GM12878 (cell line): Measurements from ENCODE around the gene SASH1. TPM values are rescaled to one million over a fixed set of nuclear protein-coding genes. Genes with fewer than 3 reads are reported as not detected.
A peak's percentile ranks its signal among the peaks of the same experiment; 100 is the strongest.

ENCODE experiments used
- ATAC-seq: fragments of 200-7000 bp; cut with Tn5 transposase; 3 replicates; pipeline ENCODE4 v1.9.1; 2020; ENCODE audit warnings: mild to moderate bottlenecking, moderate library complexity
- Bru-seq: library from RNA; stranded (reverse); fragments of 400-500 nt; gene quantifications from one replicate; lab custom pipeline; 2021; lab: Mats Ljungman, UMichigan
- BruChase-seq, 2 experiments: library from RNA; stranded (reverse); fragments of 400-500 nt; gene quantifications; one replicate each; lab custom pipeline; 2021; lab: Mats Ljungman, UMichigan
- BruUV-seq: library from RNA; stranded (reverse); fragments of 400-500 nt; replicated peaks from 2 replicates; lab custom pipeline; 2021; lab: Mats Ljungman, UMichigan
- CTCF ChIA-PET: fragments of 300-600 bp; sonication (Branson Sonifier 250); formaldehyde crosslinking; extraction: SDS; loops from one replicate; lab custom pipeline; 2021; ENCODE audit warnings: inconsistent platforms; lab: Yijun Ruan, JAX
- POLR2A ChIA-PET: fragments of 350-600 bp; formaldehyde crosslinking; extraction: SDS; loops from one replicate; lab custom pipeline; 2021; ENCODE audit warnings: inconsistent platforms; lab: Charles Lee
- RAD21 ChIA-PET: fragments of 300-600 bp; sonication (Branson Sonifier 250); formaldehyde crosslinking; loops from one replicate; lab custom pipeline; 2023; ENCODE audit warnings: antibody characterized with exemption; ENCODE audit not compliant: unreplicated experiment; lab: Charles Lee
- SMC1A ChIA-PET: fragments of 300-600 bp; sonication (Branson Sonifier 250); formaldehyde crosslinking; loops from one replicate; lab custom pipeline; 2023; ENCODE audit not compliant: unreplicated experiment, uncharacterized antibody; lab: Charles Lee
- DNase-seq: peaks from one replicate; pipeline ENCODE4 v3.0.0-alpha.2; 2011; ENCODE audit warnings: low read depth, low spot score
- FAIRE-seq: peaks from 3 replicates; lab custom pipeline; 2011; peaks lifted over from hg19 to GRCh38; lab: Jason Lieb, UNC
- H2AFZ ChIP-seq: 2 replicates; pipeline ENCODE4 v1.6.0; 2011; ENCODE audit warnings: low read depth, low read length, control low read depth; ENCODE audit not compliant: control insufficient read depth
- H3K27ac ChIP-seq: 2 replicates; pipeline ENCODE4 v1.5.1; 2011; ENCODE audit warnings: control low read depth; ENCODE audit not compliant: control insufficient read depth, insufficient read depth
- H3K27me3 ChIP-seq, 2 experiments: replicated peaks in 1 of 2; 2 replicates each; pipeline versions ENCODE4 v1.6.0 to v1.6.1; 2011; ENCODE audit warnings: low read length in 1 of 2; ENCODE audit not compliant: control insufficient read depth in 2 of 2, insufficient read depth in 2 of 2
- H3K36me3 ChIP-seq, 2 experiments: 2 replicates each; pipeline ENCODE4 v1.5.1; 2011; ENCODE audit warnings: low read length in 1 of 2; ENCODE audit not compliant: control insufficient read depth in 2 of 2, insufficient read depth in 2 of 2
- H3K4me1 ChIP-seq: 2 replicates; pipeline ENCODE4 v1.6.1; 2011; ENCODE audit warnings: mild to moderate bottlenecking, low read length, moderate library complexity, mixed read lengths; ENCODE audit not compliant: control insufficient read depth, insufficient read depth
- H3K4me2 ChIP-seq: 2 replicates; pipeline ENCODE4 v1.6.0; 2011; ENCODE audit warnings: control low read depth; ENCODE audit not compliant: control insufficient read depth, insufficient read depth
- H3K4me3 ChIP-seq: fragments of 200-600 bp; sonication (generic); 2 replicates; pipeline ENCODE4 v1.5.1; 2016
- H3K79me2 ChIP-seq: 2 replicates; pipeline ENCODE4 v1.6.0; 2011; ENCODE audit warnings: low read length; ENCODE audit not compliant: control insufficient read depth, insufficient read depth
- H3K9ac ChIP-seq: 2 replicates; pipeline ENCODE4 v1.8.0; 2011; ENCODE audit warnings: low read length, control low read depth, mixed read lengths; ENCODE audit not compliant: control insufficient read depth, insufficient read depth
- H3K9me3 ChIP-seq: replicated peaks from 3 replicates; pipeline ENCODE4 v1.5.1; 2011; ENCODE audit warnings: mild to moderate bottlenecking, low read length; ENCODE audit not compliant: control insufficient read depth, insufficient read depth
- H4K20me1 ChIP-seq: 2 replicates; pipeline ENCODE4 v1.6.0; 2011; ENCODE audit not compliant: control insufficient read depth, insufficient read depth
- ASH2L ChIP-seq: fragments of 300-600, 200-600 bp; sonication (generic); IDR thresholded peaks from 2 replicates; pipeline ENCODE4 v1.6.1; 2017; ENCODE audit warnings: low read depth, mild to moderate bottlenecking, borderline replicate concordance
- ATF7 ChIP-seq: fragments of 450-650 bp; IDR thresholded peaks from 2 replicates; pipeline ENCODE4 v1.6.1; 2016; ENCODE audit warnings: low read depth, mild to moderate bottlenecking
- BHLHE40 ChIP-seq, 2 experiments: fragments of 450-650 bp in 1 of 2; IDR thresholded peaks; 2 replicates each; pipeline ENCODE4 v1.6.1; 2011 to 2017; ENCODE audit warnings: low read depth in 2 of 2, borderline replicate concordance in 1 of 2, improper control_type of control experiment in 1 of 2, low read length in 1 of 2, mild to moderate bottlenecking in 1 of 2
- CBFB ChIP-seq: IDR thresholded peaks from 2 replicates; pipeline ENCODE4 v1.6.1; 2016; ENCODE audit warnings: antibody characterized with exemption, low read depth
- CHD1 ChIP-seq: IDR thresholded peaks from 2 replicates; pipeline ENCODE4 v1.6.1; 2012; ENCODE audit warnings: low read depth, low read length, improper control_type of control experiment
- CREM ChIP-seq: IDR thresholded peaks from 2 replicates; pipeline ENCODE4 v1.6.1; 2014; ENCODE audit warnings: antibody characterized with exemption, low read depth
- DPF2 ChIP-seq: fragments of 450-650 bp; IDR thresholded peaks from 2 replicates; pipeline ENCODE4 v1.6.1; 2017; ENCODE audit warnings: mild to moderate bottlenecking
- ESRRA ChIP-seq: IDR thresholded peaks from 2 replicates; pipeline ENCODE4 v1.6.1; 2012; ENCODE audit warnings: mild to moderate bottlenecking, low read length, improper control_type of control experiment
- EZH2 ChIP-seq: IDR thresholded peaks from 2 replicates; pipeline ENCODE4 v1.6.1; 2012; ENCODE audit warnings: low read depth, mild to moderate bottlenecking, control low read depth, inconsistent platforms, low read length, borderline replicate concordance; ENCODE audit not compliant: control insufficient read depth
- GABPA ChIP-seq: IDR thresholded peaks from 2 replicates; pipeline ENCODE4 v1.6.1; 2014; ENCODE audit warnings: antibody characterized with exemption, low read depth, mild to moderate bottlenecking, inconsistent platforms
- HDAC2 ChIP-seq: fragments of 200-600 bp; sonication (generic); IDR thresholded peaks from 2 replicates; pipeline ENCODE4 v1.6.1; 2017
- IRF4 ChIP-seq: IDR thresholded peaks from 2 replicates; pipeline ENCODE4 v1.6.1; 2011; ENCODE audit warnings: low read depth, low read length
- JUNB ChIP-seq: IDR thresholded peaks from 2 replicates; pipeline ENCODE4 v1.6.1; 2016; ENCODE audit warnings: antibody characterized with exemption, mild to moderate bottlenecking
- JUND ChIP-seq: IDR thresholded peaks from 2 replicates; pipeline ENCODE4 v1.6.1; 2012; ENCODE audit warnings: low read depth, mild to moderate bottlenecking, low read length, improper control_type of control experiment, moderate library complexity
- TARDBP ChIP-seq: IDR thresholded peaks from 2 replicates; pipeline ENCODE4 v1.6.1; 2016; ENCODE audit warnings: borderline replicate concordance
- YY1 ChIP-seq: IDR thresholded peaks from 2 replicates; pipeline ENCODE4 v1.6.1; 2011; ENCODE audit warnings: low read depth, mild to moderate bottlenecking, low read length
- WGBS: methylation state at CpG from one replicate; pipeline ENCODE4 v1.1.6; 2016; ENCODE audit warnings: low lambda C conversion rate; ENCODE audit not compliant: insufficient replicate concordance, insufficient coverage; ENCODE audit errors: missing lambda C conversion rate; 5-methylcytosine and 5-hydroxymethylcytosine counted together
- in situ Hi-C: fragments of 300-500 bp; cut with MboI; formaldehyde crosslinking; loops from 9 replicates; pipeline ENCODE4 v1.14.3; 2018; ENCODE audit warnings: mixed read lengths
- intact Hi-C: fragments of 100-400 bp; cut with micrococcal nuclease; formaldehyde crosslinking; loops from one replicate; pipeline ENCODE4 v1.14.2; 2022; ENCODE audit not compliant: unreplicated experiment
- long read RNA-seq, 2 experiments: library from polyadenylated mRNA; unstranded; transcript quantifications; one replicate each; pipeline ENCODE4 v2.0.0, GENCODE V29; 2019 to 2020
- polyA minus RNA-seq, 3 experiments: library from RNA; depleted of rRNA, polyadenylated mRNA; stranded (reverse); fragments of >200 nt; gene quantifications; 2 replicates each; pipeline ENCODE4 v1.2.3, GENCODE V29; 2011
- polyA plus RNA-seq, 11 experiments: library from polyadenylated mRNA; depleted of rRNA in 4 of 11; unstranded in 6 of 11; stranded (reverse) in 5 of 11; fragments of >200 nt; fragmentation: Nextera tagmentation in 4 of 11; fragmentation: Illumina TruSeq in 1 of 11; extraction: Ambion mirVana in 4 of 11; extraction: Trizol in 1 of 11; gene quantifications; 1 replicate in 1 of 11; 2 replicates in 10 of 11; pipeline versions ENCODE4 v1.2.1 to v1.2.3, GENCODE V29; 2011 to 2016; ENCODE audit warnings: inconsistent platforms in 2 of 11, missing spikeins in 2 of 11, low read depth in 1 of 11
- total RNA-seq, 4 experiments: library from RNA; depleted of rRNA in 3 of 4; stranded (reverse); fragments of >200 nt in 3 of 4; fragmentation: Illumina TruSeq in 1 of 4; extraction: Trizol in 1 of 4; gene quantifications; 2 replicates each; pipeline versions ENCODE4 v1.2.1 to v1.2.3, GENCODE V29; 2013 to 2021
- TF ChIP-seq, protein P1 (sequence below): fragments of 450-650 bp; IDR thresholded peaks from 2 replicates; pipeline ENCODE4 v1.6.1; 2017; ENCODE audit warnings: low read depth, mild to moderate bottlenecking, moderate library complexity
- TF ChIP-seq, protein P2 (sequence below): fragments of 450-650 bp; IDR thresholded peaks from 2 replicates; pipeline ENCODE4 v1.6.1; 2018; ENCODE audit warnings: borderline replicate concordance, mild to moderate bottlenecking; ENCODE audit not compliant: partially characterized antibody

Gene SASH1
- total RNA-seq (2013; cell fraction: nucleolus; rRNA removed), result not detected in 2 replicates
- under 0.01 and 0.73 TPM in 2 replicates for total RNA-seq (2014; rRNA removed)
- total RNA-seq (2014; rRNA removed; fragmentation: Illumina TruSeq; extraction: Trizol), result 0.18 TPM in 1 of 2 replicates, not detected in the other
- 0.21 and 0.45 TPM in 2 replicates for total RNA-seq (2021)
- polyA plus RNA-seq (2011; ENCODE audit: low read depth), result 0.09 TPM
- 0.04 and 0.11 TPM in 2 replicates for polyA plus RNA-seq (2011; rRNA removed)
- polyA plus RNA-seq (2011; cell fraction: cytosol; rRNA removed), result 0.04 and 0.07 TPM in 2 replicates
- polyA plus RNA-seq (2011; cell fraction: nucleus; rRNA removed), result 0.04 and 0.07 TPM in 2 replicates
- 0.09 and 0.25 TPM in 2 replicates for polyA plus RNA-seq (2012)
- 0.01 and 0.03 TPM in 2 replicates for polyA plus RNA-seq (2014; fragmentation: Illumina TruSeq; extraction: Trizol)
- not detected for polyA plus RNA-seq (2014; fragmentation: Nextera tagmentation; extraction: Ambion mirVana)
- polyA plus RNA-seq (2014; rRNA removed), result 0.01 and 0.09 TPM in 2 replicates
- not detected for polyA plus RNA-seq (2016; fragmentation: Nextera tagmentation; extraction: Ambion mirVana)
- polyA minus RNA-seq (2011; rRNA and poly(A)+ RNA removed), result 0.05 and 0.22 TPM in 2 replicates
- polyA minus RNA-seq (2011; cell fraction: cytosol; rRNA and poly(A)+ RNA removed), result not detected in 2 replicates
- polyA minus RNA-seq (2011; cell fraction: nucleus; rRNA and poly(A)+ RNA removed), result 0.10 TPM in 1 of 2 replicates, not detected in the other
- percentile 34 among the genes with signal in this experiment for Bru-seq, nascent RNA
- BruChase-seq, experiment 1, labeled RNA remaining after a 6-hour chase, result percentile 26 among the genes with signal in this experiment
- percentile 32 among the genes with signal in this experiment for BruChase-seq, experiment 2, labeled RNA remaining after a 2-hour chase
- long read RNA-seq, experiment 1, result 0 reads
- long read RNA-seq, experiment 2, partial matches to known transcripts, result 0 of 1 reads
- long read RNA-seq, experiment 2, other reads (novel, unspliced or antisense), result 1 of 1 reads

DNA sequence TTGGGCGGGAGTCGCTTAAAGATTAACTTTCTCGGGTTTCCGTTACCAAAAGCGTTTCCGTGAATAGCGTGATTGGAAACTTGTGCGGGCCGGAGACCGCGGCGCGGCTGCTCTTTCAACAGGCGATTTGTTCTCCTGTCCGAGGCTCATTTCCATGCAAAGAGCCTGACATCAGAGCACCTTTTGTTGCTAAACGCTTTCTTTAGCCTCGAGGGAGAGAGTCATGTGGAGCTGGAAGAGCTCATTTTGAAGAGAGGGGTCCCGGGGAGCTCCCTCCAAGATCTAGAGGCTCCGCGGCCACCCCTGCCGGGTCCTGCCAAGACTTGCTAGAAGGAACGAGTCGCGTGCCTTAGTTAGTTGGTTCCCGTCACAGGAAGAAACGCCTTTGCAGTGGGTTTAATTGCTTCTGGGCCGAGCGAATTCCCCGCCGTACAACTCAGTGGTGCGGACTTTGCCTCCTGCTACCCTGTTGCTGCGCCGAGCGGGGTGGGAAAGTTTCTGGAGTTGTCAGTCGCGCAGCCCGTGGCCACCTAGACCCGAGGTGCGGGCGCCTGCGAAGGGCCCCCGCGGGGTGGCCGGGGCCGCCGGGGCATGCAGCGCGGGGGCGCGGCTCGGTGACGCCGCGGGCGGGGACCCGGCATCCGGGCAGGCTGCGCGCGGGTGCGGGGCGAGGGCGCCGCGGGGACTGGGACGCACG lies at the start of gene SASH1:
TSS of gene SASH1 (plus strand) at position 489 of the 697 bp plus-strand sequence. CDS start 230 bp downstream, outside the sequence.
- Histone ChIP-seq H3K9ac (no peak within 1 kb of the TSS), H3K79me2 (no peaks in the 10 kb centered on the region), H3K27me3 (peaks cover 0 to 15% of the 10 kb centered on the region in 2 experiments; a peak in 2 of 4 replicates), H3K9me3 (no peaks in the 10 kb centered on the region), H3K4me2 (peak within 1 kb of the TSS; percentile 30; the same call in 1 of the 2 replicates), H2AFZ (no peak within 1 kb of the TSS), H4K20me1 (no peaks in the 10 kb centered on the region), H3K36me3 (no peaks in the 10 kb centered on the region), H3K4me3 (no peak within 1 kb of the TSS), H3K27ac (no peak within 1 kb of the TSS), H3K4me1 (no peaks in the 10 kb centered on the region)
- intact Hi-C loops (no loop called here), in situ Hi-C loops (no loop called here)
- 2% methylated on average over 54 of the region's 67 CpGs for WGBS
- FAIRE-seq, result no peak
- ATAC-seq, result peak; percentile 66
- peak; percentile 5 for DNase-seq
- ChIA-PET SMC1A (no interaction called here), POLR2A (no interaction called here), CTCF (no interaction called here), RAD21 (no interaction called here)
- BruUV-seq, result no TSS peak
- TF ChIP-seq ESRRA (no peak), ATF7 (peak; percentile 87; the same call in 1 of the 2 replicates), CHD1 (peak; percentile 84; the same call in 1 of the 2 replicates), BHLHE40 (IDR thresholded peaks at IDR 0.05; ENCODE audit: borderline replicate concordance in 1 of 2, low read depth in 2 of 2, low read length in 1 of 2) (peak; percentile 63 to 67), YY1 (no peak), ASH2L (no peak), DPF2 (no peak), EZH2 (0 out of 2 replicates have a peak, but pooled peaks have one; percentile 74), CREM (no peak), HDAC2 (no peak), JUNB (no peak), CBFB (no peak), IRF4 (no peak), TARDBP (no peak), GABPA (no peak), JUND (peak; percentile 48; the same call in 1 of the 2 replicates)
- TF ChIP-seq, protein P1, sequence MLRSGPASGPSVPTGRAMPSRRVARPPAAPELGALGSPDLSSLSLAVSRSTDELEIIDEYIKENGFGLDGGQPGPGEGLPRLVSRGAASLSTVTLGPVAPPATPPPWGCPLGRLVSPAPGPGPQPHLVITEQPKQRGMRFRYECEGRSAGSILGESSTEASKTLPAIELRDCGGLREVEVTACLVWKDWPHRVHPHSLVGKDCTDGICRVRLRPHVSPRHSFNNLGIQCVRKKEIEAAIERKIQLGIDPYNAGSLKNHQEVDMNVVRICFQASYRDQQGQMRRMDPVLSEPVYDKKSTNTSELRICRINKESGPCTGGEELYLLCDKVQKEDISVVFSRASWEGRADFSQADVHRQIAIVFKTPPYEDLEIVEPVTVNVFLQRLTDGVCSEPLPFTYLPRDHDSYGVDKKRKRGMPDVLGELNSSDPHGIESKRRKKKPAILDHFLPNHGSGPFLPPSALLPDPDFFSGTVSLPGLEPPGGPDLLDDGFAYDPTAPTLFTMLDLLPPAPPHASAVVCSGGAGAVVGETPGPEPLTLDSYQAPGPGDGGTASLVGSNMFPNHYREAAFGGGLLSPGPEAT, result no peak
- TF ChIP-seq, protein P2, sequence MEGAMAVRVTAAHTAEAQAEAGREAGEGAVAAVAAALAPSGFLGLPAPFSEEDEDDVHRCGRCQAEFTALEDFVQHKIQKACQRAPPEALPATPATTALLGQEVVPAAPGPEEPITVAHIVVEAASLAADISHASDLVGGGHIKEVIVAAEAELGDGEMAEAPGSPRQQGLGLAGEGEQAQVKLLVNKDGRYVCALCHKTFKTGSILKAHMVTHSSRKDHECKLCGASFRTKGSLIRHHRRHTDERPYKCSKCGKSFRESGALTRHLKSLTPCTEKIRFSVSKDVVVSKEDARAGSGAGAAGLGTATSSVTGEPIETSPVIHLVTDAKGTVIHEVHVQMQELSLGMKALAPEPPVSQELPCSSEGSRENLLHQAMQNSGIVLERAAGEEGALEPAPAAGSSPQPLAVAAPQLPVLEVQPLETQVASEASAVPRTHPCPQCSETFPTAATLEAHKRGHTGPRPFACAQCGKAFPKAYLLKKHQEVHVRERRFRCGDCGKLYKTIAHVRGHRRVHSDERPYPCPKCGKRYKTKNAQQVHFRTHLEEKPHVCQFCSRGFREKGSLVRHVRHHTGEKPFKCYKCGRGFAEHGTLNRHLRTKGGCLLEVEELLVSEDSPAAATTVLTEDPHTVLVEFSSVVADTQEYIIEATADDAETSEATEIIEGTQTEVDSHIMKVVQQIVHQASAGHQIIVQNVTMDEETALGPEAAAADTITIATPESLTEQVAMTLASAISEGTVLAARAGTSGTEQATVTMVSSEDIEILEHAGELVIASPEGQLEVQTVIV, result no peak
